HUES6 (cell line): ENCODE measurements around the gene GCSAML.

ENCODE experiments used
- H3K27ac ChIP-seq: 2 replicates; pipeline ENCODE4 v1.7.0; 2013; ENCODE audit warnings: low read depth, mild to moderate bottlenecking, low read length, inconsistent platforms
- H3K27me3 ChIP-seq: 2 replicates; pipeline ENCODE4 v1.6.1; 2013; ENCODE audit warnings: low read length; ENCODE audit not compliant: control insufficient read depth, insufficient read depth
- H3K36me3 ChIP-seq: 2 replicates; pipeline ENCODE4 v1.6.1; 2013; ENCODE audit warnings: low read length; ENCODE audit not compliant: control insufficient read depth, insufficient read depth
- H3K4me1 ChIP-seq: 2 replicates; pipeline ENCODE4 v1.6.1; 2013; ENCODE audit warnings: low read length; ENCODE audit not compliant: control insufficient read depth, insufficient read depth
- H3K4me3 ChIP-seq: 2 replicates; pipeline ENCODE4 v1.5.1; 2013; ENCODE audit warnings: low read depth, low read length
- H3K9ac ChIP-seq: one replicate; pipeline ENCODE4 v1.6.1; 2013; ENCODE audit warnings: mild to moderate bottlenecking, low read length
- H3K9me3 ChIP-seq: 2 replicates; pipeline ENCODE4 v1.6.1; 2013; ENCODE audit warnings: low read depth, low read length; ENCODE audit not compliant: control insufficient read depth, insufficient read depth

GCSAML gene

DNA sequence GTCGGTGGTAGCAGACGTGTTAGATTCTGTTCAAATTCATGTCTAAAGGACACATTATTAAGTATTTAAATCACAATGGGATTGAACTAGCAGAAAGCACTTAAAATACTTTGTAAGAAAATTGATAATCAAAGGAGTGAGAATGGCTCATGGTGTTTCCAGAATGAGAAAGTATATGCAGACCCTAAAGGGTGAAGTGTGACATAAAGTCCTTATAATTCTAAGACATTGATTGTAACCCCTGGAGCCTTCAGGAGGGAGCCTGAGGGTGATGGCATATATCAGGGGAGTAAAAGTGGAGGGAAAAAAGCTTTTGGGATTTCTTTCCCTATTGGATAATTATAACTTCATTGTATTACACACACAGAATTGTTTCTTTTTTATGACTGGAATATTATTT, 12.6 kb upstream of the GCSAML start, which contains the start of gene OR2C3:
Gene OR2C3 (minus strand): TSS at position 101 of the 400 bp plus-strand sequence. CDS start 3,929 bp downstream, outside the sequence.
- no peaks in the 10 kb centered on the region for H3K9me3 ChIP-seq
- H3K27me3 ChIP-seq: no peaks in the 10 kb centered on the region

GRCh38 chr1:247538561-247538960, 10.4 kb upstream of the GCSAML start:
- Histone ChIP-seq H3K4me1 (no peaks in the 10 kb centered on the region), H3K36me3 (no peaks in the 10 kb centered on the region), H3K9me3 (no peaks in the 10 kb centered on the region), H3K27ac (no peak overlapping the region), H3K9ac (no peak overlapping the region), H3K27me3 (no peaks in the 10 kb centered on the region), H3K4me3 (no peak overlapping the region)

More for the DNA sequence above, 12.6 kb upstream of the GCSAML start, which contains the start of gene OR2C3:
- H3K4me3 ChIP-seq: no peak within 1 kb of the TSS
- no peak within 1 kb of the TSS for H3K27ac ChIP-seq
- H3K9ac ChIP-seq: no peak within 1 kb of the TSS
- H3K4me1 ChIP-seq: no peaks in the 10 kb centered on the region
- H3K36me3 ChIP-seq: no peaks in the 10 kb centered on the region

GRCh38 chr1:247539215-247539614, 9.7 kb upstream of the GCSAML start:
- Histone ChIP-seq H3K9me3 (no peaks in the 10 kb centered on the region), H3K27ac (no peak overlapping the region), H3K4me3 (no peak overlapping the region), H3K4me1 (no peaks in the 10 kb centered on the region), H3K27me3 (no peaks in the 10 kb centered on the region), H3K9ac (no peak overlapping the region), H3K36me3 (no peaks in the 10 kb centered on the region)

DNA sequence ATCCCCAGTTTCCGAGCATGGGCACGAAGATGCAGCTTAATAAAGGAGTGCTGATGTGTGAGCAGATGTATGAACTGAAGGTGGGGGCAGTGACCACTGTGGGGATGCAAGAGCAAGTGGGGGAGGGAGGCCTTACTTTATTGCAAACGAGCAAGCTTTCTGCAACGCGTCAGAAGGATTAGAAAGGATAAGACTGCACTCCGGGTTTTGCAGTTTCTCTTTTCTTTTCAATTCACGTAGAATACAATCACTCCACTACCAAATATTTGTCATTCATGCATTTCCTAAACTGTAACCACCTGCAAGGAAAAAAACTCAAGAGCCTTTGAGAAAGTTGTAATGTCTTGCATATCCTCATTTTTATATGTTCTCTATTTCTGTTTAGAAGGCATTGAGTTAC, 8.4 kb upstream of the GCSAML start:
- Histone ChIP-seq H3K36me3 (no peaks in the 10 kb centered on the region), H3K9me3 (no peaks in the 10 kb centered on the region), H3K4me3 (no peak overlapping the region), H3K27ac (no peak overlapping the region), H3K27me3 (no peaks in the 10 kb centered on the region), H3K9ac (no peak overlapping the region), H3K4me1 (no peaks in the 10 kb centered on the region)

GRCh38 chr1:247542811-247543210, 6.1 kb upstream of the GCSAML start:
- Histone ChIP-seq H3K36me3 (no peaks in the 10 kb centered on the region), H3K9ac (no peak overlapping the region), H3K27me3 (no peaks in the 10 kb centered on the region), H3K27ac (no peak overlapping the region), H3K4me1 (no peaks in the 10 kb centered on the region), H3K4me3 (no peak overlapping the region), H3K9me3 (no peaks in the 10 kb centered on the region)

DNA sequence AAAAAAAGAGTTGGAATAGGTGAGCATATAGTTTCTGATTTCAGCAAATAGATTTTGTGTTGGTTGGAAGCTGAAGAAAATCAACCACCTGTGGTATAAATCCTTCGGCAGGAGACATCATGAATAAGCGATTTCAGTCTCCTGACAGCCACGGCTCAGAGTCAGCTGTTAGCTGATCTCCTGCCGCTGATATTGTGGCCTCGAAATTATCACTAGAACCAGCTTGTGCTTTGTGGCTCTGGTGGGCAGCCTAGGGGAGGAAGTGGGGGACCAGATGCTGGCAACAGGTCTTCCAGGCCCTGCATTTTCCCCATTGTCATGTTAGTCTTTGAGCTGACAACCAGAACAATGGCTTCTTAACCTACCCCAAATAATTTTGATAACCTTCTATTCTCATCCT, 842 bp upstream of the GCSAML start:
- no peaks in the 10 kb centered on the region for H3K9me3 ChIP-seq
- no peaks in the 10 kb centered on the region for H3K27me3 ChIP-seq
- H3K36me3 ChIP-seq: no peaks in the 10 kb centered on the region
- H3K4me3 ChIP-seq: no peak overlapping the region
- no peak overlapping the region for H3K9ac ChIP-seq
- peaks cover 7% of the 10 kb centered on the region for H3K4me1 ChIP-seq
- no peak overlapping the region for H3K27ac ChIP-seq

DNA sequence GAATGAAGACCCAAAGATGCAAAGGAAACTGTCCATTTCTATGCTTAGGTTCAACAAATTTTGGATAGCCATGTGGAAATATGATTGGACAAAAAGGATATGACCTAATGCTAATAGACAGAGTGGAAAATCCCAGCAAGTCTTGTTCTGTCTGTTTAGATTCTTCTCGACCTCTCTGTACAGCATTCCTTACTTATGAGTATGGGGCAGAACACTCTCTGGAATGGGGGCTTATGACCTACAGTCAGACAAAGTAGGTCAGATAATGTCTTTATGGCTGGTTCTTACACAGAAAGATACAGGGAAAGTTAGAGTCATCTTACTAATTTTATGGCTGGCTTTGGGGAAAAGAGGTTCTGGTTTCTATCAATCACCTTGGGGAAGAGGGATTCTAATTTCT, 2.8 kb downstream of the GCSAML start:
- Histone ChIP-seq H3K27me3 (no peaks in the 10 kb centered on the region), H3K9me3 (no peaks in the 10 kb centered on the region), H3K4me1 (peaks cover 7% of the 10 kb centered on the region), H3K4me3 (no peak overlapping the region), H3K9ac (no peak overlapping the region), H3K36me3 (no peaks in the 10 kb centered on the region), H3K27ac (no peak overlapping the region; the same call in 1 of the 2 replicates)

GRCh38 chr1:247552231-247552630, 3.3 kb downstream of the GCSAML start:
- H3K27ac ChIP-seq: no peak overlapping the region; the same call in 1 of the 2 replicates
- no peaks in the 10 kb centered on the region for H3K36me3 ChIP-seq
- no peaks in the 10 kb centered on the region for H3K9me3 ChIP-seq
- no peaks in the 10 kb centered on the region for H3K27me3 ChIP-seq
- peak overlapping the region; percentile 44 for H3K9ac ChIP-seq
- no peak overlapping the region for H3K4me3 ChIP-seq
- H3K4me1 ChIP-seq: peaks cover 7% of the 10 kb centered on the region

DNA sequence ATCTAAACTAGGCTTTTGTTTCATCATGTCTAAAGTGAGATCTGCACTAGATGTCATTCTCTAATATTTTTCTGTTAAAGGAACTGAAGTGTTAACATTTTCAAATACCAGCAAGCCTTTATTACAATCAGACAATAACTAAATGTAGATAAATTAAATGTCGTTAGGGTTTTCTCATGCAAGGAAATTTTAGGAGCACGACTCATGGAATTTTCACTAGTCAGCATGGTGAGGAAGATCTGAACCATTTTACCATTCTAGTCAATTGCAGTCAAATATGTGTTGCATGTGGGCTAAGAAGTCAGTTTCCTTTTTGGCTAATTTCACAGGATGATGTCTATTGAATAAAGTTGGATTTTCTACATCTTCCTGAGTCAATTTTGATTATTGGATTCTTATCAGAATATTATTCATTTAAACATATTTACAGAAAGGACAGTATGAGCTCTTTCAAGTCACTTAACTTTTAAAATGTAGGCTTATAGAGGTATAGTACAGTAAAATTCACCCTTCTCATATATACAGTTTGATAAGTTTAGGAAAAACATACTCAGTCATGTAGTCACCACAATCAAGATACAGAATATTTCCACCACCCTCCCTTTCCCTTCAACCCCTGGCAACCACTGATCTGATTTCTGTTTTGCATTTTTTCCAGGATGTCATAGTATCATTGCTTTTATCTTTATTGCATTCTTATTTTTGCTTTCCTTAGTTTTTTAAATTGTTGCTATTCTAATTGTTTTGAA, 9.2 kb downstream of the GCSAML start:
- Histone ChIP-seq H3K9ac (no peak overlapping the region), H3K9me3 (no peaks in the 10 kb centered on the region), H3K4me1 (peaks cover 9% of the 10 kb centered on the region), H3K27me3 (no peaks in the 10 kb centered on the region), H3K27ac (no peak overlapping the region), H3K4me3 (no peak overlapping the region), H3K36me3 (no peaks in the 10 kb centered on the region)

DNA sequence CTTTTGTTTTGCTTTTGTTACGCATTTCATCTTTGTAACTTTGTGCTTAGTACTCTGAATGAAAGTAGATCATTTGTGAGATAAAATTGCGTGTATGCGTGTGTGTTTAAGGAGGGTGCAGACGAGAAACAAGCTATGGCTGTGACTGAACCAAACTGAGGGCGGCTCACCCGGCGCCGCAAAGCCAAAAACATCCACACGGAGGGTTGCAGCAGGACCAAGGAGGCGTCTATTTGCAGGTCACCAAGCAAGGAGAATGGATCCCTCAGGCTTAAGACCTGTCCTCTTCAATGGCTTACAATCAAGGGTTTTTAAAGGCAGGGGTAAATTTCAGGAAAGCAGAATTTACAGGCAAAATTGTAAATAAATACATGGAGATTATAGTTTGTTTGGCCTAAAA, 12.8 kb downstream of the GCSAML start:
- peaks cover 9% of the 10 kb centered on the region for H3K4me1 ChIP-seq
- H3K9me3 ChIP-seq: no peaks in the 10 kb centered on the region
- H3K4me3 ChIP-seq: no peak overlapping the region
- H3K27me3 ChIP-seq: no peaks in the 10 kb centered on the region
- no peak overlapping the region for H3K9ac ChIP-seq
- no peak overlapping the region for H3K27ac ChIP-seq
- no peaks in the 10 kb centered on the region for H3K36me3 ChIP-seq

DNA sequence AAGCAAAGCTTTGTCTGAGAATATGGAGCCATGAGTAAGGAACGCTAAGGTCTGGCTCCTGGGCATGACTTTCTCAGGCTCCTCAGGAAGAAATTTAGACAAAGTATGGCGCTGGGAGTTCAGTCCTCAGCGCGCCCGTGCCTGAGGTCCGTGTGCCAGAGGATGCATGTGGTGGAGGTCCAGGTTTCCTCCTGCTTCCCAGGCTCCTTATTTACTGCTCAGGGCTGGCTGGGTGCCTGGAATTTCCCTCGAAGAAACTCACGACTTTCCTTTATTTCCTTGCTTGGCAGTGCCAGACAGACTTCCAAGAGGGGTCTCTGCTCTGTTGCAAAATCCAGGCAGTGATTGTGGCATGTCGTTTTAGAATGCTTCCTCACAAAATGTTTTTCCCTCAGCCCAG, 13.3 kb downstream of the GCSAML start:
- Histone ChIP-seq H3K4me1 (peaks cover 9% of the 10 kb centered on the region), H3K9me3 (no peaks in the 10 kb centered on the region), H3K9ac (no peak overlapping the region), H3K27ac (no peak overlapping the region), H3K36me3 (no peaks in the 10 kb centered on the region), H3K4me3 (no peak overlapping the region), H3K27me3 (no peaks in the 10 kb centered on the region)
